ENCODE measurements around the gene COPS3.

Gene COPS3

DNA sequence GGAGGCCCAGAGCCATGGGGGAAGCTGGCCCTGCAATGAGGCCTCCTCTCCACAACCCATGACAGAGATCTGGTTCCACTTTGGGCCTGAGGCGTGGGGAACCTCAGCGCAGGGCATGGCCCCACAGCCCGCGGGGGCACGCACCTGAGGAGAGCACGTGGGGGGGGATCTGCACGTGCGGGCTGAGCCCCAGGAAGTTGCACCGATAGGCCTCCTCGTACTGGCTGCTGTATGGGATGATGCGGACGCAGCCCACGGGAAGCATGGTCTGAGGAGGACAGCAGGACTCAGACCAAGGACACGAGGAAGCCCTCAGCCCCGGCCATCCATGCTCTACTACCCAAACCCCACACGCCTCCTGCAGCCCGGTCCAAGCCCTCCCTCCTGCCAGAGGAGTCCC, 64.8 kb downstream of the COPS3 start:
- DNase-seq (ENCODE audit: low spot score) = no peak

DNA sequence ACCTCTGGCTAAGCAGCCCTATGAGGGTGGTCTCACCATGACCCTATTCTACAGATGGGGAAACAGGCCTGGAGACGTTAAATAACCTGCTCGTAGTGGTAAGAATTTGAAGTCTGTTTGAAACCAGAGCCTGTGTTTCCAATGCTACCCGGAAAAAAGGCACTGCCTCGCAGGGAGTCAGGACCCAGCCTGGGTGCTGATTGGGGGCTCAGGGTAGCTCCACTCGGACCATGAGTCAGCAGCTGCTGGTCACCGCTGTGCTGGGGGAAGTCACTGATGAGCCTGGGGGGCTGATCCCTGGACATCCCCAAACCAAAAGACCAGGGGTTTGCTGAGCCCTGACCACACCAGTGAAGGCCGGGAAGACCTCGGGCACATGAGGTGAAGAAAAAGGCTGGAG, 65.5 kb downstream of the COPS3 start:
- DNase-seq (ENCODE audit: low spot score) = no peak

DNA sequence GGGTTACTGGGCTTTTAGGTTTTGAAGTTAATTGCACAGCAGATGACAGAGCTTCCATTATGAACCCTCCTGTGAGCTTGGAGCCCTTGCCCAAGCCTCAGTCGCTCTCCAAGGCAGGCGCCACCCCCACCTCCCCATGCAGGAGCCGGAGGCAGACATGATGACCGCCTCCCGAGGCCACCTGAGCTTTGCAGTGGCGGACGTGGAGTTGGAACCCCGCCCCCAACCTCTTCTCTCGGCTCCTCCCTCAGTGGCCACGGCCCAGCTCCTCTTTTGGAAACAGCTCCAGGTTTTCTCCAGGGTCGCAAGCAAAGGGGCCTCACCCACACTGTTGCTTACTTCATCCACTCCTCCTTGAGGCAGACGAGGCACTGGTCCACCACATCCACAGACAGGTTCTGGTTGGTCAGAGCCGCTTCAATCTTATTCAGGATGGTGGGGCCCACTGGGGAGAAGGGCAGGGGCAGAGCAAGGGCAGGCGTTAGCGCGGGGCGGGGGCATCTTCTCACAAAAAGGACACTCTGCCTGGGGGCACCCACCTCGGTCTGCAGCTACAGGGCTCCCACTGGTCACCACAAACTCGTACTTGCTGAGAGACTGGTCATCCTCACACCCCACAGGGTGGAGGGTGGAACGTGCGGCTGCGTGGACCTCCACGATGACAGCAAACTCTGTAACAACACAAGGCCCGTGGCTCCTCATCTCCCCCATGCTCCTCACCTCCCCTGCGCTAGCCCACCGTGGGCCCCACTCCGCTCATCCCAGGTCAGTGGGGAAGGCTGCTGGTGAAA, 66.2 kb downstream of the COPS3 start:
- DNase-seq (ENCODE audit: low spot score) = no peak

DNA sequence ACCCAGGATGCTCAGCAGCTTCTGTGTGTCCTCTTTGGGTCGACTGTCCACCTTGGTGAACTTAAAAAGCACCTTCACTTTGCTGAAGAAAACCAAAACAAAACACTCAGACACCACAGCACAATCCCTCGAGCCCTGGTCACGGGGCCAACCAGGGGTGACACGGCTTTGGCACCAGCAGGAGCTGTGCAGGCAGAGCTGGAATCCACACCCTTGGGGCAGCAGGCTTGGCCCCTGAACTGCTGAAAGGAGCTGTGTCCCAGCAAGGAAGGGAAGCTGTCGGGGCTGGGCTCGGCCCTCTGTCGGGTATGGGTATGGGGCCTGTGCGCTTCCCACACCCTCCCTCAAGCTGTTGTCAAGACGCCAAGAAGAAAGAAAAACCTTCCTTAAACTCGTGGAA, 67.3 kb downstream of the COPS3 start:
- no peak for DNase-seq (ENCODE audit: low spot score)

DNA sequence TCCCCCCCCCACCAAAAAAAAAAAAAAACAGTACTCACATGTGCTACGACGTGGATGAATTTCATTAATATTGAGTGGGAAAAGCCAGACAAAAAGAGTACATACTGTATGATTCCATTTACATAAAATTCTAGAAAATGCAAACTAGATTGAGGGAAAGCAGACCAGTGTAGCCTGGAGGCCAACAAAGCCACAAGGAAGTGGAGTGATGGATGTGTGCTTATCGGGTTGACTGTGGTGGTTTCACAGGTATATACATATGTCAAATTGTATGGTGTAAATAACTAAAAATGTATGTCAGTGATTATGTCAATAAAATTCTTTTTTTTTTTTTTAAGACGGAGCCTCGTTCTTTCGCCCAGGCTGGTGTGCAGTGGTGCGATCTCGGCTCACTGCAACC, 73.0 kb downstream of the COPS3 start:
- DNase-seq (ENCODE audit: low spot score) = no peak

DNA sequence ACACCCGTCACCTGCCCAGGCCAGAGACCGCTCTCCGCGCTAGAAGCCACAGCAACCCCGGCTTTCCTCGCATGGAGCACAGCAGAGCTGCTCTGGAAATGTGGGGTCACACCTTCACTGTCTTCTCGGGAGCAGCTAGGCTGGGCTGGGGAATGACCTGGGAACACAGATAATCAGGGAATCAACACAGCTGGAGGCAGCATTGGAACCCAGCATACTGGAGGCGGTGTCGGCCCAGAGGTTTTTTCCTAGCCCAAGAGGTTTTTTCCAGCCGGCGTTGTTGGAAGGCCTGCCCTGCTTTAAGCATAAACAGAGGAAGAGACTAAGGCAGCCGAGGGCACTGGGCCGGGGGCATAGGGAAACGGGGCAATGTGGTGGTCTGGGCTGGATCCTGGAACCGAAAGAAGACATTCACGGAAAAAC, 74.1 kb downstream of the COPS3 start:
- DNase-seq (ENCODE audit: low spot score) = no peak

DNA sequence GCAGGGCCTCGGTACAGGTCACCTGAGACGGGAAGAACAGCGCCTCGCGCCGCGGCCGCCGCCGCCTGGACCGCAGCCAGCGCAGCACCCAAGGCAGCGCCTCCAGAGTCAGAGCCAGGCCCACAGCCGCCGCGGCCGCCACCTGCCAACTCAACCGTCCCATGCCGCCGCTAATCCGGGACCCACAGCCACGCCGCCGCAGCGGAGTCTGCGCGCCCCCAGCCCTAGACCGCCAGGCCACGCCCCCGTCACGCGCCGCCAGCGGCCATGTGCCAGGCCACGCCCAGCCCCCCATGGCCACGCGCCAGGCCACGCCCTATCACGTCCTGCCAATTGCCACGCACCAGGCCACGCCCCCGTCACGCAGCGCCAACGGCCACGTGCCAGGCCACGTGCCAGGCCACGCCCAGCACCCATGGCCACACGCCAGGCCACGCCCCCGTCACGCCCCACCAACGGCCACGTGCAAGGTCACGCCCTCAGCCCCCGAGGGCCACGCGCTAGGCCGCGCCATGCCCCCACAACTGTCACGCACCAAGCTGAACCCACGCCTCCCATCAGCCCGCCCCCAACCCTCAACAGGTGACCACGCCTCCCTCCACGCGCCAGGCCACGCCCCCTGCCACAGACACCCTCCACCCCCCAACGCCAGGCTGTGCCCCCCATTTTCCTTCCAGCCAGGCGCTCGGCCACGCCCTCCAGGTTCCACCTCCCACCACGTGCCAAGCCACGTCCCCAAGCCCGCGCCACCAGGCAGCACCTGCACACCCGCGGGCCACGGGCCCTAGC, 74.7 kb downstream of the COPS3 start, which contains the start of gene PLD6:
Gene PLD6 (minus strand): TSS at position 210 of the 789 bp plus-strand sequence. CDS start 47 bp downstream, at position 163.
- DNase-seq (ENCODE audit: low spot score) = peak; percentile 66

DNA sequence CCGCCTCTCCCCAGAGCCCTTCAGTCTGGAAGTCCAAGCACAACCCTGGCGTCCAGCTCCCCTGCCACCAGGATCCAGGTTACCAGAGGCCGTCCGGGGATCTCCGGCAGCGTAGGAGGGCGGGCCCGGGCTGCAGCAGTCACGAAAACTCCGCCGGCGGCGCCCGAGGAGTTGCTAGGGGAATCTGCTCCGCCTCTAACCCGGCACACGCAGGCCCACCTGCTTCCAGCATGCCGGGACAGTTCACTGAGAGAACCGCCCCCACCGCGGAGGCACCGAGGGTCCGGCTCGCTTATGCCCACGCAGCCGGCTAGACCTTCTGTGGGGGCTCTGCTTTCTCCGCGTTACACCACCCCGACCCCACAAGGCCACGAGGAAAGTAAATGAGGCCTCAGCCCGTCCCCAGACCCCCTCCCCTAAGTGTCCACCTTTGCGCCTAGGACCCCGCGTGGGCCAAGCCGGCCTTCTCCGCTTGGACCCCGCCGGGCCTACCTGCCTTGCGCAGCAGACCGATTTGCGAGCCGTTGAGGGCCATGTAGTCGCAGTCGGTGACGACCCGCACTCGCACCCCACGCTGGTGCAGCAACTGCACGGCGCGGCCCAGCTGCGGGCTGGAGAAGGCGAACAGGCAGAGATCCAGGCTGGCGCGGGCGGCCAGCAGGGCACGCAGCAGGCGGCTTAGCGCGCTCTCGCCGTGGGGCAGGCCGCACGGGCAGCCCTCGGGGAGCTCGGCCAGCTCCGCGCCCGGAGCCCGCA, 75.5 kb downstream of the COPS3 start:
- peak; percentile 41 for DNase-seq (ENCODE audit: low spot score)

DNA sequence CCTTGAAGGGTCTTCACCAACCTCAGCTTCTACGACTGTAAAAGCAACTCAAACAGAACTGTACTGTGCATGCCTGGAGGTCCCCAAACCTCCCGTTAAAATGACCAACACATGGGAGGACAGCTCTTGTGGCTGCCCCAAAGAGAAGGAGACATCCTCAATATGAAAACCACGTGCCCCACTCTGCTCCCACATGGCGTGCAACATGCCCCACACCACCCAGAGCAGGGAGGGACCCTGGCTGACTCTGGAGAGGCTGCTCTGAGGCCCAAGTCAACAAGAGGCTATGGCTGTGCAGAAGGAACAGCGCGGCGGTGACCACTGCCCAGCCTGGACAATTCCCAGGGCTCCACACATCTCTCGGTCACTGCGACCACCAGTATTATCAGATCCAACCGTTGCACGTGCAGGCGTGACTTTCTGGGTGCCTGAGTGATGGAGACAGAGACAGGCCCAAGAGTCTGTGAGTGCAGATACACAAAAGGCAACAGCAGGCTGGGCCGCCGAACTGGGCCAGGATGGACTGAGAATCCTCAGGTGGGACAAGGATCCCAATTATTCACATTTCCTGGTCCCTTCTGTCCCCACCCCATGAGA, 76.3 kb downstream of the COPS3 start:
- DNase-seq (ENCODE audit: low spot score) = no peak

DNA sequence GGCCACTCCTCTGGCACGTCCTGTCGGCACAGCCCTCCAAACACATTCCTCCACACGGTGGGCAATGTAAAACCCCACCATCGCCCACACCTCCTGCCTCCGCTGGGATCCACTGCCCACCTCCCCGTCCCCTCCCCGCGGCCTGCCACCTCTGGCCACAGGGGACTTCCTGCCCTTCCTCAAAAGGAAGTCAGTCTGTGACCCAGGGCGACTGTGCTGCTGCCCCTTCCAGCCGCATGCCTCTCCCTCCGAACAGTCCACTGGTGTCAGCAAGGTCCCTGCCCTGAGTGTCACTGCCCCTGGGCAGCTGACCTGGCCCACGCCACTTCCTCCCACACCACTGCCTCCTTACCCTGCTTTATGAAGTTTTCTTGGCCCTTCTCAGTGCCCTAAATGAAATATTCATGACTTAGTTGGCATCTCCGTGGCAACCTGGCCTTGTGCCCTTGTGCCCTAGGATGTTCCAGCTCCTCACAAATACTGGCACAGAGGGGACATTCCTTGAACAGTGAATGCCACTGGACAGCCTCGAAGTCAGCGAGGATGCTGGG, 76.9 kb downstream of the COPS3 start:
- no peak for DNase-seq (ENCODE audit: low spot score)

DNA sequence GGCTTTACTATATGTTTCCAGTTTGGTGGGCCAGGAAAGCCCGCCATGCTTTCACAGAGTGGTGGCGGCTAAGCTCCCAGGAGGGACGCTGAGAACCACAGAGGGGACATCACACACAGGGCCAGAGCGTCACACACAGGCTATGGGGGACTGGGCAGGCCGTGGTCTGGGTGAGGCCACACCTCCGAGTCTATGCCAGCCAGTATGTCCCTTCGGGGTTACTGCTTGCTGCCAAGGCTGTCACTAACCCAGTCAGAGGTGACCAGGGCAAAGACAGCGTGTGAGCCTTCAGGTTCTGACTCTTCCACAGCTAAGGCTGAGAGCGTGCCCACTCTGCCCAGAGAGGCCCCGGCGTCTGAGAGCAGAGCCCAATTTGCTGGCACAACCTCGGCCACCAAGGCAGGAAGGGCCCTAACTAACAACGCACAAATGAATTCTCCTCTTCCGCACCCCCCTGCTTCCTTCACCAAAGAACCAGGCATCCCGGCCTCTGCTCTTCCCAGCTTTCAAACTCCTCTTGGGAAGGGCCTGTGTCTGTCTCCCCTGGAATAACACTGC, 77.8 kb downstream of the COPS3 start:
- no peak for DNase-seq (ENCODE audit: low spot score)

DNA sequence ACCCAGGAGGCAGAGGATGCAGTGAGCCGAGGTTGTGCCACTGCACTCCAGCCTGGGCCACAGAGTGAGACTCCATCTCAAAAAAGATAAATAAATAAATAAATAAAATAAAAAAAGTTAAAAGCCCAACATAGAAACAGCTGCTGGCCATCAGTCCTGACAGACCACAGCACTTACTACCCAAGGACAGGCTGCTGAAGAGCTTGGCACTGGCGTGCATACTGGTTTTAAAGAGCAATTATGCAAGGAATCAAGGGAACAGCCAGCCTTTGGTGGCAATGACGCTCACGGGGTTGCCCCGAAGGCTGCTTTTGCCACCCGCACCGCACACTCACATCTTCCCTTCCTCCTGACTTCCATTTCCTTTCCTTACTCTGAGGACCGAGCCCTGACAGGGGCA, 79.1 kb downstream of the COPS3 start:
- peak; percentile 60 for DNase-seq (ENCODE audit: low spot score)

DNA sequence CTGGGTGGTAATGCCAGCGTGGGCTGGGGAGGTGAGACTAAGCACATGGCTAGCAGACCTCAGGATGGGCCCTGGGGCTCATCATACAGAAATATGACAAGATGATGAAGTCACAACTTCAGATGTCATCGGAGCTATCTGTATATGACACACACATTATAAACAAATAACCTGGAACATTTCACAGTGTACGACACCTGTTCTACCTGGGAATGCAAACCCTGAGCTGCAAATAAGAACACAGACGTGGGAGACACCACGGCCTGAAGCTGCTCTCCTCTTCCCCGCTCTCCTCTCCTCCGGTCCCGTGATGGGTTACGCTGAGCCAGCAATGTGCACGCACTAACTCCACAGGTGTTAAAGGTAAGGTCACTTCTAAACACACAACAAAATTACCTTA, 79.8 kb downstream of the COPS3 start:
- no peak for DNase-seq (ENCODE audit: low spot score)

DNA sequence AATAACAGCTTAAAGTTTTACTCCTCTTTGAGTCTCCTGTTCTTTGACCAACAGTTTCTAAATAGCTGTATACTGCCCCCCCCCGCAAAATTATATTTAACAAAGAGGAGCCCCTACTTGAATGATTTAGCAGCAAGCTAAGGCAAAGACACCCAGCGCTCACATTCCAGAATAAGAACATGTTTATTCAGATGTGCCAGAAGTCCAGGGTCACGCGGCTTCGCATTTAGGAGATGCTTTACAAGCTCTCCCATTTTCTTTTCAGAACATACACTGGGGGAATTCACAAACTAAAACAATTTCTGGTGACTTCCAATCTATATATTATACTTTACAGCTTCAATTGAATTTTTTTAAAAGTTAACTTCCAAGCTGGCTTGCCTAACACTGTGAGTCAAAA, 80.2 kb downstream of the COPS3 start:
- no peak for DNase-seq (ENCODE audit: low spot score)

DNA sequence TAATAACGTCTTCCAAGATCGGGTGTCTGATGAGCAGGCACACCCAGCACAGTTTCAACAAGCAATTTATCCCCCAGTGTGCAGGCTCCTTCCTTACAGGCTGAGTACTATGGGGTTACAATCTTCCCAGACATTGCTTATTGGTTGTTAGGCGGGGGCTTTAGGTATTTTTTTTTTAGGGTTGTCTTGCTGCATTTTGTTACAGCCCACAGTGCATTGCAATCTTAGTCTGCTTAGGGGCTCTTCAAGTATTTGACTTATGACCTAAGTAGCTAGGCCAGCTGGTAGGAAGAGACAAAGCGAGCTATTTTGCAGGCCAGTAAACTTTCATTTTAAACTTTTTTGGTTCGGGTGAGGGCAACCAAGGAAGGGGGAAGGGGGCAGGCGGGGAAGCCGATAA, 80.7 kb downstream of the COPS3 start:
- DNase-seq (ENCODE audit: low spot score) = no peak

DNA sequence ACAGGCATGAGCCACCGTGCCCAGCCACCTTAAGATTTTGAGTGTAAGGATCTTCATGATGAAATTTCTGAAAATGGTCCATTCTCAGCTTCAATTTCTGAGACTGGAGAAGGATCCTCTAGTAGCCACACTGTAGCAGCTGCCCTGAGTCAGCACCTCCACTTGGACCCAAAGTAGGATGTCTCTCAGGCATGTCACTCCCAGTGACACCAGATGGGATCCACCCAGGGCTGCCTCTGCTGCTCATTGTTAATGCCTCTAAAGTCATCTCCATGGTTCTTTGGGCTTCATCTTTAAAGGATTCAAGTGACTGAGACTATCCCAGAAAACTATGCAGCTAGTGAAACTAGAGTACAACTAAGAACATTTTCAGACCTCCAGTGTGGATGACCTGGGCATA, 82.8 kb downstream of the COPS3 start:
- DNase-seq (ENCODE audit: low spot score) = no peak

DNA sequence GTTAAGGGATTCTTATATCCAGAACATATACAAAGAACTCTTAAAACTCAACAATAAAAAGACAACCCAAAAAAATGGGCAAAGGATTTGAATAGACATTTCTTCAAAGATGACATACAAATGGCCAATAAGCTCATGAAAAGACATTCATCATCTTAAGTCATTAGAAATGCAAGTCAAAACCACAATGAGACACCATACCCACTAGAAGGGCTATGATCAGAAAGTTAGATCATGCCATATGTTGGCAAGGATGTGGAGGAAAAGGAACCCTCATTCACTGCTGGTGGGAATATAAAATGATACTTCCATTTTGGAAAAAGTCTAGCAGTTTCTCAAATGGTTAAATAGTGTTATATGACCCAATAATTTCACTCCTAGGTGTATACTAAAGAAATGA, 84.3 kb downstream of the COPS3 start:
- DNase-seq (ENCODE audit: low spot score) = no peak
